ENCODE measurements around the gene WDR20.

DNA sequence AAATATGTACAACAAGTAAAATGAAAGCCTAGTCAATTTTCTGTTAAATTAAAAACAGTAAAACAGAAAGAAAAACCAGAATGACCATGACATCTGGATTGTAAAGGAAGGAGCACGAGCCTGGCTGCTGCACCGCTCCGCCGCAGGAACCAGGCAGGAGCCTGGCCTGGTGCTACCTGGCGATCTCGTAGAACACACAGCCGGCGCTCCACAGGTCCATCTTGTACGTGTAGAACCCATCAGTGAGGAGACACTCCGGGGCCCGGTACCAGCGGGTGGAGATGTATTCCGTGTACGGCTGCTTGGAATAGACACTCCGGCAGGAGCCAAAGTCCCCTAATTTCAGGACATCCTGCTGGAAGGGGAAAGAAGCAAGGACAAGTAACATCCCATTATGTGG lies 110.9 kb downstream of the WDR20 start:
- TF ChIP-seq EZH2phosphoT487 (IDR thresholded peaks at IDR 0.05; ENCODE audit: borderline replicate concordance, low read depth, low read length): no peak
- TF ChIP-seq, protein P1, sequence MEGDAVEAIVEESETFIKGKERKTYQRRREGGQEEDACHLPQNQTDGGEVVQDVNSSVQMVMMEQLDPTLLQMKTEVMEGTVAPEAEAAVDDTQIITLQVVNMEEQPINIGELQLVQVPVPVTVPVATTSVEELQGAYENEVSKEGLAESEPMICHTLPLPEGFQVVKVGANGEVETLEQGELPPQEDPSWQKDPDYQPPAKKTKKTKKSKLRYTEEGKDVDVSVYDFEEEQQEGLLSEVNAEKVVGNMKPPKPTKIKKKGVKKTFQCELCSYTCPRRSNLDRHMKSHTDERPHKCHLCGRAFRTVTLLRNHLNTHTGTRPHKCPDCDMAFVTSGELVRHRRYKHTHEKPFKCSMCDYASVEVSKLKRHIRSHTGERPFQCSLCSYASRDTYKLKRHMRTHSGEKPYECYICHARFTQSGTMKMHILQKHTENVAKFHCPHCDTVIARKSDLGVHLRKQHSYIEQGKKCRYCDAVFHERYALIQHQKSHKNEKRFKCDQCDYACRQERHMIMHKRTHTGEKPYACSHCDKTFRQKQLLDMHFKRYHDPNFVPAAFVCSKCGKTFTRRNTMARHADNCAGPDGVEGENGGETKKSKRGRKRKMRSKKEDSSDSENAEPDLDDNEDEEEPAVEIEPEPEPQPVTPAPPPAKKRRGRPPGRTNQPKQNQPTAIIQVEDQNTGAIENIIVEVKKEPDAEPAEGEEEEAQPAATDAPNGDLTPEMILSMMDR (conservative IDR thresholded peaks at IDR 0.05; ENCODE audit: low read length): no peak
